ENCODE data around the gene UNC5C. TPM values are rescaled to one million over a fixed set of nuclear protein-coding genes. Genes with fewer than 3 reads are reported as not detected.

Gene UNC5C
- polyA plus RNA-seq, 1 experiment: not detected

- POLR2A ChIA-PET: no interaction called here
- H3K27me3 ChIP-seq (ENCODE audit: control insufficient read depth, insufficient read depth, low read length): no peaks in the 10 kb centered on the region
- no peaks in the 10 kb centered on the region for H3K36me3 ChIP-seq (ENCODE audit: control insufficient read depth, insufficient read depth, low read length)
- CTCF ChIA-PET: no interaction called here
- DNase-seq (ENCODE audit: low read depth): no peak
- no peak overlapping the region for H3K4me3 ChIP-seq (ENCODE audit: low read depth, low read length)
- no peak for TF ChIP-seq CTCF (IDR thresholded peaks at IDR 0.05; ENCODE audit: insufficient read depth, low read depth, low read length)
Observed at GRCh38 chr4:95529946-95530345, 18.8 kb downstream of the UNC5C start.

- POLR2A ChIA-PET: no interaction called here
- no peak for TF ChIP-seq CTCF (IDR thresholded peaks at IDR 0.05; ENCODE audit: insufficient read depth, low read depth, low read length)
Observed at GRCh38 chr4:95528388-95528948, 20.3 kb downstream of the UNC5C start.

GRCh38 chr4:95526075-95526474, 22.7 kb downstream of the UNC5C start:
- ChIA-PET CTCF (no interaction called here), POLR2A (no interaction called here)
- Histone ChIP-seq H3K36me3 (ENCODE audit: control insufficient read depth, insufficient read depth, low read length) (no peaks in the 10 kb centered on the region), H3K27me3 (ENCODE audit: control insufficient read depth, insufficient read depth, low read length) (no peaks in the 10 kb centered on the region), H3K4me3 (ENCODE audit: low read depth, low read length) (no peak overlapping the region)
- no peak for TF ChIP-seq CTCF (IDR thresholded peaks at IDR 0.05; ENCODE audit: insufficient read depth, low read depth, low read length)
- no peak for DNase-seq (ENCODE audit: low read depth)

More at GRCh38 chr4:95528388-95528948, 20.3 kb downstream of the UNC5C start:
- Histone ChIP-seq H3K4me3 (ENCODE audit: low read depth, low read length) (no peak overlapping the region), H3K27me3 (ENCODE audit: control insufficient read depth, insufficient read depth, low read length) (no peaks in the 10 kb centered on the region), H3K36me3 (ENCODE audit: control insufficient read depth, insufficient read depth, low read length) (no peaks in the 10 kb centered on the region)
- CTCF ChIA-PET: no interaction called here
- no peak for DNase-seq (ENCODE audit: low read depth)

- DNase-seq (ENCODE audit: low read depth): no peak
- ChIA-PET CTCF (no interaction called here), POLR2A (no interaction called here)
- H3K36me3 ChIP-seq (ENCODE audit: control insufficient read depth, insufficient read depth, low read length): no peaks in the 10 kb centered on the region
- H3K27me3 ChIP-seq (ENCODE audit: control insufficient read depth, insufficient read depth, low read length): no peaks in the 10 kb centered on the region
- no peak for TF ChIP-seq CTCF (IDR thresholded peaks at IDR 0.05; ENCODE audit: insufficient read depth, low read depth, low read length)
- H3K4me3 ChIP-seq (ENCODE audit: low read depth, low read length): no peak overlapping the region
Observed at GRCh38 chr4:95524729-95525128, 24.0 kb downstream of the UNC5C start.

- Histone ChIP-seq H3K36me3 (ENCODE audit: control insufficient read depth, insufficient read depth, low read length) (no peaks in the 10 kb centered on the region), H3K27me3 (ENCODE audit: control insufficient read depth, insufficient read depth, low read length) (no peaks in the 10 kb centered on the region), H3K4me3 (ENCODE audit: low read depth, low read length) (no peak overlapping the region)
- TF ChIP-seq CTCF (IDR thresholded peaks at IDR 0.05; ENCODE audit: insufficient read depth, low read depth, low read length): no peak
- CTCF ChIA-PET: no interaction called here
- POLR2A ChIA-PET: no interaction called here
- DNase-seq (ENCODE audit: low read depth): no peak
Observed at GRCh38 chr4:95524184-95524583, 24.6 kb downstream of the UNC5C start.
